ENCODE results near the gene IRF2BP2. TPM values are rescaled to one million over a fixed set of nuclear protein-coding genes. Genes with fewer than 3 reads are reported as not detected.

Gene IRF2BP2
- total and polyA plus RNA-seq, 2 of the 13 experiments (the other 11 are each of a cell fraction or from before 2014, with no cell fraction given) = 140 to 147 TPM

DNA sequence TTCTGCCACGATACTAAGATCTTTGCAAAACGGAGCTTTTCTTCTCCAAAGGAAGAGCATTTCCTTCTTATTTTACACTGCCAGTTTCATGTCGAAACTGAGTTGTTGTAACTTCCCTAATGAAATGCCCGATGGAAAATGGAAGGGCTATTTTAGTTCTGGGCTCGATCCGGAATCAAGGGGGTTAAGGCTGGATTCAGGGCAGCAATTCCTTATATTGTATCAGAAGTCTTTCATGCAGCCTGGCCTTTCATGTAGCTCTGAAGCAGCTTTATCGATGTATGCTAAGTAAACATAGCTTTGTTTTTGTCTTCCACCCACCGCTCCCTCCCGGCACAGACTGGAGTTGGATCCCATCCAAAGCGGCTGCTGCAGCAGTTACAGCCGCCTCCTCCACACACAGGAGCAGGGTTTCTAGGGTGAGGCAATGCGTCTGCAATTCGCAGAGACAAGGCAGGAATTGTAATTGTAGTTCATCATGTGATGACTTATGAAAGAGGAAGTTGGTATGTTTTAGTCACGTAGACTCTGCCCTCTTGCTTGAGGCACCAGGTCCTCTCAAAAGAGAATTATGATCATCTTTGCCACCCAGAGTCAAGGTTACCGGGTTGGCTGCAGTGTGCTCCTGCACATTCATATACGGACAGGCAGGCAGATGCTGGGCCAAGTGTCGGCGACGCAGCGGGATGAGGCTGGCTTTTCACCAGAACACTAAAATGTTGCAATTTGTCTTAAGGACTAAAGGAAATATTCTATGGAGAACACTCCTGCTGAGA lies 2.6 kb upstream of the IRF2BP2 start (continued):
- TF ChIP-seq ZNF777 (CRISPR knock-in tag; IDR thresholded peaks at IDR 0.05) (no peak; the same call in none of the 2 replicates), ZNF674 (CRISPR knock-in tag; IDR thresholded peaks at IDR 0.05; ENCODE audit: low read depth) (no peak), ZNF292 (CRISPR knock-in tag; IDR thresholded peaks at IDR 0.05; ENCODE audit: borderline replicate concordance, low read depth) (peak; percentile 91; the same call in 1 of the 2 replicates), E2F1 (CRISPR knock-in tag; IDR thresholded peaks at IDR 0.05) (peak; percentile 50; the same call in 1 of the 2 replicates), ZNF567 (CRISPR knock-in tag; IDR thresholded peaks at IDR 0.05; ENCODE audit: borderline replicate concordance) (no peak), AGO2 (optimal IDR thresholded peaks at IDR 0.05; ENCODE audit: low read depth, low read length) (no peak), ZFP36L1 (CRISPR knock-in tag; IDR thresholded peaks at IDR 0.05) (peak; percentile 94; the same call in 1 of the 2 replicates), RERE (CRISPR knock-in tag; IDR thresholded peaks at IDR 0.05; ENCODE audit: low read depth) (peak; percentile 89), ZNF274 (CRISPR knock-in tag; IDR thresholded peaks at IDR 0.05) (peak; percentile 60; the same call in 1 of the 2 replicates), ZNF383 (CRISPR knock-in tag; IDR thresholded peaks at IDR 0.05; ENCODE audit: borderline replicate concordance) (0 out of 2 replicates have a peak, but pooled peaks have one; percentile 54), NR2C2 (CRISPR knock-in tag; IDR thresholded peaks at IDR 0.05; ENCODE audit: borderline replicate concordance) (peak; percentile 72), ZNF121 (CRISPR knock-in tag; IDR thresholded peaks at IDR 0.05) (peak; percentile 34; the same call in 1 of the 2 replicates), ZFP37 (CRISPR knock-in tag; IDR thresholded peaks at IDR 0.05; ENCODE audit: borderline replicate concordance) (peak; percentile 58), NFRKB (IDR thresholded peaks at IDR 0.05) (no peak), SNAPC5 (CRISPR knock-in tag; IDR thresholded peaks at IDR 0.05; ENCODE audit: borderline replicate concordance) (no peak), POGK (CRISPR knock-in tag; conservative IDR thresholded peaks at IDR 0.05) (peak; percentile 78; the same call in 1 of the 2 replicates), NCOA2 (CRISPR knock-in tag; IDR thresholded peaks at IDR 0.05) (peak; percentile 99)
- TF ChIP-seq, protein P1, sequence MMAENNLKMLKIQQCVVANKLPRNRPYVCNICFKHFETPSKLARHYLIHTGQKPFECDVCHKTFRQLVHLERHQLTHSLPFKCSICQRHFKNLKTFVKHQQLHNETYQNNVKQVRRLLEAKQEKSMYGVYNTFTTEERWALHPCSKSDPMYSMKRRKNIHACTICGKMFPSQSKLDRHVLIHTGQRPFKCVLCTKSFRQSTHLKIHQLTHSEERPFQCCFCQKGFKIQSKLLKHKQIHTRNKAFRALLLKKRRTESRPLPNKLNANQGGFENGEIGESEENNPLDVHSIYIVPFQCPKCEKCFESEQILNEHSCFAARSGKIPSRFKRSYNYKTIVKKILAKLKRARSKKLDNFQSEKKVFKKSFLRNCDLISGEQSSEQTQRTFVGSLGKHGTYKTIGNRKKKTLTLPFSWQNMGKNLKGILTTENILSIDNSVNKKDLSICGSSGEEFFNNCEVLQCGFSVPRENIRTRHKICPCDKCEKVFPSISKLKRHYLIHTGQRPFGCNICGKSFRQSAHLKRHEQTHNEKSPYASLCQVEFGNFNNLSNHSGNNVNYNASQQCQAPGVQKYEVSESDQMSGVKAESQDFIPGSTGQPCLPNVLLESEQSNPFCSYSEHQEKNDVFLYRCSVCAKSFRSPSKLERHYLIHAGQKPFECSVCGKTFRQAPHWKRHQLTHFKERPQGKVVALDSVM (CRISPR knock-in tag; IDR thresholded peaks at IDR 0.05) = peak; percentile 48; the same call in 1 of the 2 replicates

Data from HepG2 (cell line).